H1 (cell line): ENCODE measurements around the gene AGBL1. TPM values are rescaled to one million over a fixed set of nuclear protein-coding genes. Genes with fewer than 3 reads are reported as not detected.

Source experiments
- CTCF ChIA-PET: fragments of 300-600 bp; sonication (Branson Sonifier 250); formaldehyde crosslinking; loops from one replicate; lab custom pipeline; 2021; ENCODE audit not compliant: partially characterized antibody; lab: Charles Lee
- POLR2A ChIA-PET: fragments of 300-600 bp; sonication (Branson Sonifier 250); formaldehyde crosslinking; loops from one replicate; lab custom pipeline; 2021; ENCODE audit warnings: inconsistent platforms; ENCODE audit not compliant: partially characterized antibody; lab: Charles Lee
- DNase-seq, 2 experiments: peaks; one replicate each; pipeline versions ENCODE4 v3.0.0 to v3.0.0-alpha.2; 2010 to 2022; ENCODE audit warnings: low spot score in 2 of 2, low read depth in 1 of 2, mixed read lengths in 1 of 2
- FAIRE-seq: peaks from 2 replicates; lab custom pipeline; 2011; peaks lifted over from hg19 to GRCh38; lab: Jason Lieb, UNC
- H2AFZ ChIP-seq: 2 replicates; pipeline ENCODE4 v1.8.1; 2012; ENCODE audit warnings: low read length, inconsistent platforms
- H2AK5ac ChIP-seq: 2 replicates; pipeline ENCODE4 v1.6.1; 2013; ENCODE audit warnings: low read depth, low read length
- H2BK120ac ChIP-seq: replicated peaks from 2 replicates; pipeline ENCODE3; 2013; ENCODE audit warnings: low read depth, low read length, inconsistent platforms
- H2BK12ac ChIP-seq: 2 replicates; pipeline ENCODE4 v1.6.1; 2013; ENCODE audit warnings: low read depth, low read length
- H2BK15ac ChIP-seq: 2 replicates; pipeline ENCODE4 v1.6.1; 2013; ENCODE audit warnings: low read length
- H2BK20ac ChIP-seq: 2 replicates; pipeline ENCODE4 v1.6.1; 2013; ENCODE audit warnings: low read length
- H2BK5ac ChIP-seq: 2 replicates; pipeline ENCODE4 v1.6.1; 2013; ENCODE audit warnings: low read depth, low read length
- H3K14ac ChIP-seq: 2 replicates; pipeline ENCODE4 v1.6.1; 2013; ENCODE audit warnings: inconsistent platforms; ENCODE audit not compliant: insufficient read length
- H3K18ac ChIP-seq: 2 replicates; pipeline ENCODE4 v1.6.1; 2013; ENCODE audit warnings: low read length; ENCODE audit errors: extremely low read depth
- H3K23ac ChIP-seq: 2 replicates; pipeline ENCODE4 v1.6.1; 2013; ENCODE audit warnings: inconsistent platforms; ENCODE audit not compliant: insufficient read length
- H3K23me2 ChIP-seq: 2 replicates; pipeline ENCODE4 v1.6.1; 2013; ENCODE audit warnings: low read depth, low read length
- H3K27ac ChIP-seq: 2 replicates; pipeline ENCODE4 v1.6.1; 2011; ENCODE audit warnings: low read depth, low read length, inconsistent platforms
- H3K27me3 ChIP-seq, 4 experiments: replicated peaks in 1 of 4; 1 replicate in 1 of 4; 2 replicates in 3 of 4; pipeline versions ENCODE4 v1.6.1 to v1.8.1; 2011 to 2013; ENCODE audit warnings: low read length in 3 of 4, mild to moderate bottlenecking in 3 of 4, inconsistent platforms in 2 of 4, mixed read lengths in 2 of 4, moderate library complexity in 1 of 4; ENCODE audit not compliant: control insufficient read depth in 3 of 4, insufficient read depth in 3 of 4; ENCODE audit errors: extremely low read depth in 1 of 4
- H3K36me3 ChIP-seq, 4 experiments: 2 replicates each; pipeline versions ENCODE4 v1.6.1 to v1.8.1; 2011 to 2013; ENCODE audit warnings: mild to moderate bottlenecking in 4 of 4, low read length in 3 of 4, moderate library complexity in 2 of 4, control low read depth in 1 of 4, inconsistent platforms in 1 of 4; ENCODE audit not compliant: insufficient read depth in 4 of 4, control insufficient read depth in 2 of 4
- H3K4ac ChIP-seq: replicated peaks from 2 replicates; pipeline ENCODE3; 2013; ENCODE audit warnings: low read length, low read depth, mixed read lengths, inconsistent platforms; ENCODE audit not compliant: insufficient read length
- H3K4me1 ChIP-seq, 4 experiments: replicated peaks in 1 of 4; 1 replicate in 1 of 4; 2 replicates in 3 of 4; pipeline versions ENCODE4 v1.6.1 to v1.8.1; 2011 to 2013; ENCODE audit warnings: low read length in 3 of 4, inconsistent platforms in 2 of 4, mixed read lengths in 1 of 4; ENCODE audit not compliant: insufficient read depth in 4 of 4, control insufficient read depth in 3 of 4
- H3K4me2 ChIP-seq, 2 experiments: 2 replicates each; pipeline versions ENCODE4 v1.6.1 to v1.8.1; 2011 to 2013; ENCODE audit warnings: low read depth in 2 of 2, low read length in 2 of 2, control low read depth in 1 of 2, inconsistent platforms in 1 of 2, mild to moderate bottlenecking in 1 of 2; ENCODE audit not compliant: insufficient read depth in 1 of 2
- H3K4me3 ChIP-seq, 4 experiments: fragments of 200-600, 300-600 bp in 1 of 4; sonication (generic), shearing (Covaris generic), sonication (Bioruptor Twin) in 1 of 4; 2 replicates each; pipeline versions ENCODE4 v1.5.1 to v1.8.1; 2011 to 2016; ENCODE audit warnings: low read length in 4 of 4, low read depth in 3 of 4, control low read depth in 2 of 4, inconsistent platforms in 2 of 4, mild to moderate bottlenecking in 2 of 4, mixed read lengths in 1 of 4, moderate library complexity in 1 of 4; ENCODE audit not compliant: insufficient read depth in 2 of 4; ENCODE audit errors: extremely low read depth in 1 of 4
- H3K56ac ChIP-seq: replicated peaks from 2 replicates; pipeline ENCODE3; 2013; ENCODE audit warnings: low read depth, mild to moderate bottlenecking, mixed read lengths, low read length, inconsistent platforms; ENCODE audit not compliant: insufficient read length
- H3K79me1 ChIP-seq: 2 replicates; pipeline ENCODE4 v1.6.1; 2013; ENCODE audit warnings: low read depth, low read length, control low read depth
- H3K79me2 ChIP-seq, 2 experiments: 2 replicates each; pipeline versions ENCODE4 v1.6.1 to v1.8.1; 2012 to 2013; ENCODE audit warnings: low read length in 2 of 2, mild to moderate bottlenecking in 2 of 2, inconsistent platforms in 1 of 2; ENCODE audit not compliant: insufficient read depth in 2 of 2, control insufficient read depth in 1 of 2
- H3K9ac ChIP-seq, 4 experiments: replicated peaks in 1 of 4; 1 replicate in 1 of 4; 2 replicates in 3 of 4; pipeline versions ENCODE4 v1.6.1 to v1.8.1; 2011 to 2013; ENCODE audit warnings: low read depth in 3 of 4, low read length in 3 of 4, control low read depth in 2 of 4, mild to moderate bottlenecking in 2 of 4, moderate library complexity in 2 of 4, inconsistent platforms in 1 of 4; ENCODE audit errors: extremely low read depth in 1 of 4
- H3K9me3 ChIP-seq, 2 experiments: 2 replicates each; pipeline versions ENCODE4 v1.6.1 to v1.8.1; 2012 to 2013; ENCODE audit warnings: mild to moderate bottlenecking in 2 of 2, moderate library complexity in 2 of 2, control low read depth in 1 of 2, inconsistent platforms in 1 of 2, low read depth in 1 of 2, low read length in 1 of 2, mixed read lengths in 1 of 2; ENCODE audit not compliant: insufficient read depth in 2 of 2
- H4K20me1 ChIP-seq, 2 experiments: replicated peaks in 1 of 2; 2 replicates each; pipeline versions ENCODE3 to v1.8.1; 2011 to 2013; ENCODE audit warnings: inconsistent platforms in 2 of 2, low read length in 2 of 2, mild to moderate bottlenecking in 1 of 2; ENCODE audit not compliant: insufficient read depth in 2 of 2, control insufficient read depth in 1 of 2
- H4K5ac ChIP-seq: 2 replicates; pipeline ENCODE4 v1.6.1; 2013; ENCODE audit warnings: low read length, low read depth, mixed read lengths, inconsistent platforms; ENCODE audit not compliant: insufficient read length
- H4K8ac ChIP-seq: 2 replicates; pipeline ENCODE4 v1.8.0; 2013; ENCODE audit warnings: mild to moderate bottlenecking, moderate library complexity, low read length, inconsistent platforms; ENCODE audit not compliant: insufficient read depth; ENCODE audit errors: extremely low read depth
- H4K91ac ChIP-seq: replicated peaks from 2 replicates; pipeline ENCODE3; 2013; ENCODE audit warnings: low read length, mixed read lengths, inconsistent platforms; ENCODE audit not compliant: insufficient read length
- KDM1A ChIP-seq: fragments of 200-600, 300-600 bp; sonication (generic); IDR thresholded peaks from 2 replicates; pipeline ENCODE4 v1.7.1; 2016; ENCODE audit warnings: mild to moderate bottlenecking, low read length, borderline replicate concordance
- WGBS, 2 experiments: shearing (Covaris generic) in 1 of 2; methylation state at CpG; one replicate each; pipeline versions ENCODE4 v1.1.6 to v1.1.7; 2013 to 2015; ENCODE audit warnings: low lambda C conversion rate in 2 of 2, mixed read lengths in 2 of 2, inconsistent platforms in 1 of 2, low coverage in 1 of 2, missing lambda C conversion rate in 1 of 2; ENCODE audit not compliant: insufficient replicate concordance in 2 of 2, insufficient coverage in 1 of 2, insufficient read length in 1 of 2; ENCODE audit errors: extremely low coverage in 1 of 2, missing lambda C conversion rate in 1 of 2; 5-methylcytosine and 5-hydroxymethylcytosine counted together
- polyA plus RNA-seq, 7 experiments: library from polyadenylated mRNA; depleted of rRNA in 3 of 7; stranded (reverse) in 5 of 7; unstranded in 2 of 7; fragments of >200 nt in 5 of 7; fragments of 200-250 nt in 2 of 7; gene quantifications; 1 replicate in 5 of 7; 2 replicates in 1 of 7; 4 replicates in 1 of 7; pipeline versions ENCODE4 v1.2.1 to v1.2.3, GENCODE V29; 2011 to 2013; ENCODE audit warnings: missing spikeins in 2 of 7, mixed read lengths in 2 of 7
- total RNA-seq: library from RNA; stranded (reverse); fragmentation: NEBNext Ultra II Directional; extraction: Animal tissue kit (Norgen Biotek cat#: 25700); gene quantifications from 2 replicates; pipeline ENCODE4 v1.2.1, GENCODE V29; 2021

Gene AGBL1
- total and polyA plus RNA-seq, 2 of the 8 experiments (the other 6 are each of a cell fraction or from before 2014, with no cell fraction given): not detected

DNA sequence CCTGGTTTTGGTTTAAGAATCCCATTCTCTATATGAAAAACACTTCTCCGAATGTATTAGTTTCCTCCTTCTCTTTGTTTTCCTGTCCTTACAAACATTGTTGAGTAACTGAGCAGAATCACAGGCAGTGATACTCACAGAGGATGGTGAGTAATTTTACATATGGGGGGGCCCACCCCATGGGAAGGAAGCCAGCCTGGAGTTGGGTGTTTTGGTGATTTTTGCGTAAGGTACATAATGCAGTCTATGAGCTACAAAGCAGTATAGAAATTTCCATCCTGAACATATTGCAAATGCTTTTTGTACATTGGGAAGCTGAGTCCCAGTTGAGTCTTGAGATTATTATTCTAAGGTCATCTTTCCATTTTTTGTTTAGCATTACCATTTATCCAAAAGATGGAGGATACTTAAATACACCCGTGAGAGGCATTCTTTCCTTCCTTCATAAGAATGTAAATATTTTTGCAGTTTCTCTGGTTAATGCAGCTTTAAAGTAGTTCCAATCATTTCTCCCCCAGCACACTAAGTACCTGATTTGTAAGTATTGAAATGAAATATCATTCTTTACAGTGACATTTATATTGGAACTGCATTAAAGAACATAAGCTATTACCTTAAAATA, 476.8 kb downstream of the AGBL1 start:
- no peak overlapping the region for H4K91ac ChIP-seq
- H3K56ac ChIP-seq: no peak overlapping the region
- no peak overlapping the region for H4K8ac ChIP-seq
- no peak overlapping the region for H3K4ac ChIP-seq
- H3K23ac ChIP-seq: no peak overlapping the region
- H3K79me2 ChIP-seq: no peaks in the 10 kb centered on the region
- no peak overlapping the region for H2BK15ac ChIP-seq
- no peaks in the 10 kb centered on the region for H3K36me3 ChIP-seq
- H3K27ac ChIP-seq: no peak overlapping the region
- H3K79me1 ChIP-seq: no peaks in the 10 kb centered on the region
- H2BK120ac ChIP-seq: no peak overlapping the region
- TF ChIP-seq KDM1A: no peak
- no peak overlapping the region for H3K9ac ChIP-seq
- DNase-seq (no peak), FAIRE-seq (no peak)
- H2BK12ac ChIP-seq: no peak overlapping the region
- no peak overlapping the region for H3K18ac ChIP-seq
- no peak overlapping the region for H4K5ac ChIP-seq
- H3K23me2 ChIP-seq: no peaks in the 10 kb centered on the region
- ChIA-PET CTCF (interaction anchor here (0.5 to 2.1 kb wide), 4 partner anchors 9 to 41 kb away, joined by 3 to 8 read pairs (median 4); no protein-coding TSS in a partner anchor), POLR2A (no interaction called here)
- no peaks in the 10 kb centered on the region for H3K27me3 ChIP-seq
- H2BK20ac ChIP-seq: no peak overlapping the region
- no peaks in the 10 kb centered on the region for H4K20me1 ChIP-seq
- H3K4me1 ChIP-seq: peaks cover 0 to 2% (median 0%) of the 10 kb centered on the region in 4 experiments; a peak in 2 of 7 replicates
- no peaks in the 10 kb centered on the region for H3K9me3 ChIP-seq
- no peak overlapping the region for H2BK5ac ChIP-seq
- H2AFZ ChIP-seq: no peak overlapping the region
- H3K14ac ChIP-seq: no peak overlapping the region
- 95% methylated on average over 3 of the region's 3 CpGs; no CpG with 5 or more reads in 1 of the 2 experiments for WGBS, 2 experiments
- H2AK5ac ChIP-seq: no peak overlapping the region
- no peak overlapping the region for H3K4me3 ChIP-seq
- H3K4me2 ChIP-seq: no peak overlapping the region
